Right atrium auricular region (tissue), 2 donors: ENCODE results near the gene SUCLG2. TPM values are rescaled to one million over a fixed set of nuclear protein-coding genes. Genes with fewer than 3 reads are reported as not detected.

ENCODE experiments used
- DNase-seq: peaks from one replicate; pipeline ENCODE4 v3.0.0-alpha.2; 2019; ENCODE audit warnings: low spot score
- H3K27ac ChIP-seq, 2 donors: fragments of 200-600 bp; sonication (generic); 1 replicate in 1 of 2; 2 replicates in 1 of 2; pipeline ENCODE4 v1.5.1; 2016 to 2019
- H3K27me3 ChIP-seq, 2 donors: fragments of 200-600 bp; sonication (generic); one replicate each; pipeline versions ENCODE4 v1.5.1 to v1.6.0; 2017 to 2019
- H3K36me3 ChIP-seq: fragments of 200-600 bp; sonication (generic); one replicate; pipeline ENCODE4 v1.5.1; 2016
- H3K4me1 ChIP-seq, 2 donors: fragments of 200-600 bp; sonication (generic); one replicate each; pipeline versions ENCODE4 v1.5.1 to v1.6.0; 2017 to 2019
- H3K4me3 ChIP-seq, 2 donors: fragments of 200-600 bp; sonication (generic); 1 replicate in 1 of 2; 2 replicates in 1 of 2; pipeline ENCODE4 v1.5.1; 2017 to 2019; ENCODE audit warnings: mild to moderate bottlenecking in 1 of 2, moderate library complexity in 1 of 2
- H3K9me3 ChIP-seq, 2 donors: fragments of 200-600 bp; sonication (generic); one replicate each; pipeline ENCODE4 v1.5.1; 2019
- CTCF ChIP-seq, 2 donors: fragments of 200-600 bp; sonication (generic); IDR thresholded peaks; one replicate each; pipeline ENCODE4 v1.5.1; 2019; ENCODE audit warnings: antibody characterized with exemption in 2 of 2
- total RNA-seq, 2 donors: library from RNA; depleted of rRNA; stranded (reverse); fragments of >200 nt; gene quantifications; one replicate each; pipeline ENCODE4 v1.1.0, GENCODE V29; 2016

The SUCLG2 gene
- total RNA-seq, 2 donors from 2014 or later, result 39.0 to 81.5 TPM

GRCh38 chr3:67335813-67336212 is 318.6 kb downstream of the SUCLG2 start:
- no peak overlapping the region for H3K4me3 ChIP-seq
- H3K27ac ChIP-seq, result no peak overlapping the region
- H3K27me3 ChIP-seq, result no peaks in the 10 kb centered on the region
- H3K36me3 ChIP-seq, result no peaks in the 10 kb centered on the region
- H3K4me1 ChIP-seq, result no peaks in the 10 kb centered on the region
- DNase-seq, result no peak
- H3K9me3 ChIP-seq, result peaks cover 0 to 30% of the 10 kb centered on the region in 2 donors
- no peak for TF ChIP-seq CTCF (IDR thresholded peaks at IDR 0.05)

- H3K4me1 ChIP-seq, result no peaks in the 10 kb centered on the region
- no peak for TF ChIP-seq CTCF (IDR thresholded peaks at IDR 0.05)
- peaks cover 0 to 19% of the 10 kb centered on the region in 2 donors for H3K9me3 ChIP-seq
- H3K27me3 ChIP-seq, result no peaks in the 10 kb centered on the region
- no peak for DNase-seq
- no peaks in the 10 kb centered on the region for H3K36me3 ChIP-seq
- H3K27ac ChIP-seq, result no peak overlapping the region
- H3K4me3 ChIP-seq, result no peak overlapping the region
Measured at GRCh38 chr3:67334588-67334987, 319.8 kb downstream of the SUCLG2 start.

GRCh38 chr3:67329358-67329757 is 325.1 kb downstream of the SUCLG2 start:
- H3K9me3 ChIP-seq, result no peaks in the 10 kb centered on the region
- no peaks in the 10 kb centered on the region for H3K36me3 ChIP-seq
- no peaks in the 10 kb centered on the region for H3K4me1 ChIP-seq
- H3K4me3 ChIP-seq, result no peak overlapping the region
- no peak overlapping the region for H3K27ac ChIP-seq
- H3K27me3 ChIP-seq, result no peaks in the 10 kb centered on the region
- no peak for TF ChIP-seq CTCF (IDR thresholded peaks at IDR 0.05)
- DNase-seq, result no peak

- H3K9me3 ChIP-seq, result no peaks in the 10 kb centered on the region
- H3K4me3 ChIP-seq, result no peak overlapping the region
- no peaks in the 10 kb centered on the region for H3K27me3 ChIP-seq
- H3K4me1 ChIP-seq, result no peaks in the 10 kb centered on the region
- TF ChIP-seq CTCF (IDR thresholded peaks at IDR 0.05), result no peak
- no peak for DNase-seq
- no peaks in the 10 kb centered on the region for H3K36me3 ChIP-seq
- H3K27ac ChIP-seq, result no peak overlapping the region
Measured at GRCh38 chr3:67327582-67327981, 326.8 kb downstream of the SUCLG2 start.

- no peak for DNase-seq
- Histone ChIP-seq H3K27ac (no peak overlapping the region), H3K27me3 (no peaks in the 10 kb centered on the region), H3K36me3 (no peaks in the 10 kb centered on the region), H3K9me3 (no peaks in the 10 kb centered on the region), H3K4me3 (no peak overlapping the region), H3K4me1 (no peaks in the 10 kb centered on the region)
- no peak for TF ChIP-seq CTCF (IDR thresholded peaks at IDR 0.05)
Measured at GRCh38 chr3:67325231-67325630, 329.2 kb downstream of the SUCLG2 start.
